ENCODE measurements around the gene ZFP62. TPM values are rescaled to one million over a fixed set of nuclear protein-coding genes. Genes with fewer than 3 reads are reported as not detected.
"Not testable (repeated sequence)": the region's sequence is repeated elsewhere in the genome, so short reads cannot be mapped to it uniquely, and the experiment has no call there.

Gene ZFP62
- total and polyA plus RNA-seq, 12 donors, result 6.4 to 24.9 (median 13.6) TPM

- peaks cover 0 to 25% (median 0%) of the 10 kb centered on the region in 11 donors for H3K9me3 ChIP-seq
- H3K27ac ChIP-seq, result peak within 1 kb of the TSS in 2 of 10 donors; percentile 4 to 58
- no peak within 1 kb of the TSS for H3K4me3 ChIP-seq
- no peak for DNase-seq
- no peaks in the 10 kb centered on the region for H3K36me3 ChIP-seq
- TF ChIP-seq CTCF (IDR thresholded peaks at IDR 0.05), result no peak
- H3K4me1 ChIP-seq, result peaks cover 0 to 7% (median 0%) of the 10 kb centered on the region in 9 donors
- no peaks in the 10 kb centered on the region for H3K27me3 ChIP-seq
- WGBS, 2 donors, result 84 to 89% methylated on average over 9 of the region's 9 CpGs
- intact Hi-C loops (cut with DNase I), result no loop called here
- no peak for ATAC-seq
Observed at GRCh38 chr5:180898621-180899246, 37.7 kb upstream of the ZFP62 start, which contains the start of gene BTNL8. TSS of gene BTNL8 (plus strand) at chr5:180899159. CDS start at chr5:180899311, 152 bp downstream.

- H3K27me3 ChIP-seq; H3K4me1 ChIP-seq; H3K36me3 ChIP-seq; ATAC-seq; H3K27ac ChIP-seq; H3K4me3 ChIP-seq; DNase-seq; intact Hi-C loops (cut with DNase I): not testable (repeated sequence)
- 82 to 95% methylated on average over 1 of the region's 1 CpG for WGBS, 2 donors
- H3K9me3 ChIP-seq, result peaks cover 0 to 25% (median 0%) of the 10 kb centered on the region in 11 donors
Observed at GRCh38 chr5:180895330-180895729, 34.3 kb upstream of the ZFP62 start.

- TF ChIP-seq CTCF (IDR thresholded peaks at IDR 0.05), result no peak
- Histone ChIP-seq H3K4me3 (no peak overlapping the region), H3K36me3 (no peaks in the 10 kb centered on the region), H3K27me3 (peaks cover 0 to 17% (median 5%) of the 10 kb centered on the region in 7 donors), H3K27ac (no peak overlapping the region), H3K9me3 (peaks cover 0 to 5% (median 0%) of the 10 kb centered on the region in 11 donors), H3K4me1 (peaks cover 0 to 7% (median 0%) of the 10 kb centered on the region in 9 donors)
- no peak for DNase-seq
- 67 to 69% methylated on average over 7 of the region's 7 CpGs for WGBS, 2 donors
- intact Hi-C loops (cut with DNase I), result no loop called here
- no peak for ATAC-seq
Observed at GRCh38 chr5:180889381-180889780, 28.3 kb upstream of the ZFP62 start.

- H3K27me3 ChIP-seq, result peaks cover 0 to 17% (median 5%) of the 10 kb centered on the region in 7 donors
- ATAC-seq, result not testable (repeated sequence)
- WGBS, 2 donors, result 56 to 69% methylated on average over 11 of the region's 11 CpGs
Observed at GRCh38 chr5:180885845-180886529, 24.9 kb upstream of the ZFP62 start.

GRCh38 chr5:180875860-180876426 is 14.9 kb upstream of the ZFP62 start:
- no peak overlapping the region for H3K27ac ChIP-seq
- H3K9me3 ChIP-seq, result peaks cover 0 to 5% (median 0%) of the 10 kb centered on the region in 11 donors
- DNase-seq (no peak), ATAC-seq (no peak)
- peaks cover 0 to 13% (median 0%) of the 10 kb centered on the region in 9 donors for H3K4me1 ChIP-seq
- WGBS, 2 donors, result 77 to 83% methylated on average over 10 of the region's 10 CpGs
- no peak overlapping the region for H3K4me3 ChIP-seq
- no peak for TF ChIP-seq CTCF (IDR thresholded peaks at IDR 0.05)
- intact Hi-C loops (cut with DNase I), result no loop called here
- H3K27me3 ChIP-seq, result peaks cover 0 to 4% (median 0%) of the 10 kb centered on the region in 7 donors
- H3K36me3 ChIP-seq, result no peaks in the 10 kb centered on the region

More at GRCh38 chr5:180885845-180886529, 24.9 kb upstream of the ZFP62 start:
- DNase-seq; H3K4me3 ChIP-seq; H3K9me3 ChIP-seq; intact Hi-C loops (cut with DNase I); H3K36me3 ChIP-seq; H3K27ac ChIP-seq; H3K4me1 ChIP-seq: not testable (repeated sequence)
